Measurements from ENCODE around the gene ZFP36L1.

Gene ZFP36L1

GRCh38 chr14:68755016-68755353, 37.9 kb downstream of the ZFP36L1 start:
- Histone ChIP-seq H3K27ac (ENCODE audit: low read depth, low read length) (no peak overlapping the region), H3K9me3 (ENCODE audit: control insufficient read depth, insufficient read depth, low read length) (no peaks in the 10 kb centered on the region), H3K79me2 (ENCODE audit: control insufficient read depth, low read length) (no peaks in the 10 kb centered on the region), H3K4me3 (ENCODE audit: low read length) (no peak overlapping the region), H3K36me3 (ENCODE audit: control insufficient read depth, low read length) (no peaks in the 10 kb centered on the region), H3K4me1 (ENCODE audit: control insufficient read depth, low read length) (peaks cover 16% of the 10 kb centered on the region), H4K20me1 (ENCODE audit: control insufficient read depth, insufficient read depth, low read depth, low read length) (no peaks in the 10 kb centered on the region), H3K9me2 (replicated peaks; ENCODE audit: control insufficient read depth, low read length) (no peaks in the 10 kb centered on the region), H3K27me3 (ENCODE audit: control insufficient read depth, low read length) (no peaks in the 10 kb centered on the region), H3K4me2 (ENCODE audit: low read length) (no peak overlapping the region), H3F3A (ENCODE audit: control insufficient read depth, insufficient read depth) (no peaks in the 10 kb centered on the region)
- TF ChIP-seq CTCF (IDR thresholded peaks at IDR 0.05; ENCODE audit: low read depth, low read length, poor library complexity, severe bottlenecking) = no peak
- no peak for TF ChIP-seq EZH2phosphoT487 (IDR thresholded peaks at IDR 0.05; ENCODE audit: borderline replicate concordance, low read length)

GRCh38 chr14:68753690-68754089, 39.2 kb downstream of the ZFP36L1 start:
- TF ChIP-seq CTCF (IDR thresholded peaks at IDR 0.05; ENCODE audit: low read depth, low read length, poor library complexity, severe bottlenecking) (no peak), EZH2phosphoT487 (IDR thresholded peaks at IDR 0.05; ENCODE audit: borderline replicate concordance, low read length) (no peak)
- no peaks in the 10 kb centered on the region for H3K9me2 ChIP-seq (replicated peaks; ENCODE audit: control insufficient read depth, low read length)
- no peak overlapping the region for H3K27ac ChIP-seq (ENCODE audit: low read depth, low read length)
- H3K9me3 ChIP-seq (ENCODE audit: control insufficient read depth, insufficient read depth, low read length) = no peaks in the 10 kb centered on the region
- peaks cover 16% of the 10 kb centered on the region for H3K4me1 ChIP-seq (ENCODE audit: control insufficient read depth, low read length)
- no peaks in the 10 kb centered on the region for H3F3A ChIP-seq (ENCODE audit: control insufficient read depth, insufficient read depth)
- H3K36me3 ChIP-seq (ENCODE audit: control insufficient read depth, low read length) = no peaks in the 10 kb centered on the region
- no peaks in the 10 kb centered on the region for H3K79me2 ChIP-seq (ENCODE audit: control insufficient read depth, low read length)
- no peaks in the 10 kb centered on the region for H4K20me1 ChIP-seq (ENCODE audit: control insufficient read depth, insufficient read depth, low read depth, low read length)
- no peak overlapping the region for H3K4me2 ChIP-seq (ENCODE audit: low read length)
- no peaks in the 10 kb centered on the region for H3K27me3 ChIP-seq (ENCODE audit: control insufficient read depth, low read length)
- H3K4me3 ChIP-seq (ENCODE audit: low read length) = no peak overlapping the region

GRCh38 chr14:68752271-68753006, 40.4 kb downstream of the ZFP36L1 start:
- H3F3A ChIP-seq (ENCODE audit: control insufficient read depth, insufficient read depth) = no peaks in the 10 kb centered on the region
- no peaks in the 10 kb centered on the region for H3K9me3 ChIP-seq (ENCODE audit: control insufficient read depth, insufficient read depth, low read length)
- peaks cover 9% of the 10 kb centered on the region for H3K4me1 ChIP-seq (ENCODE audit: control insufficient read depth, low read length)
- TF ChIP-seq EZH2phosphoT487 (IDR thresholded peaks at IDR 0.05; ENCODE audit: borderline replicate concordance, low read length) = no peak
- TF ChIP-seq CTCF (IDR thresholded peaks at IDR 0.05; ENCODE audit: low read depth, low read length, poor library complexity, severe bottlenecking) = no peak
- H3K27me3 ChIP-seq (ENCODE audit: control insufficient read depth, low read length) = no peaks in the 10 kb centered on the region; the same call in 1 of the 2 replicates
- no peaks in the 10 kb centered on the region for H3K9me2 ChIP-seq (replicated peaks; ENCODE audit: control insufficient read depth, low read length)
- no peaks in the 10 kb centered on the region for H3K36me3 ChIP-seq (ENCODE audit: control insufficient read depth, low read length)
- no peaks in the 10 kb centered on the region for H4K20me1 ChIP-seq (ENCODE audit: control insufficient read depth, insufficient read depth, low read depth, low read length)
- no peak overlapping the region for H3K4me3 ChIP-seq (ENCODE audit: low read length)
- no peak overlapping the region for H3K4me2 ChIP-seq (ENCODE audit: low read length)
- no peak overlapping the region for H3K27ac ChIP-seq (ENCODE audit: low read depth, low read length)
- no peaks in the 10 kb centered on the region for H3K79me2 ChIP-seq (ENCODE audit: control insufficient read depth, low read length)

Data from DOHH2 (cell line).